Testis (tissue), 3 donors: ENCODE data around the gene COL4A6. TPM values are rescaled to one million over a fixed set of nuclear protein-coding genes. Genes with fewer than 3 reads are reported as not detected.

Source experiments
- DNase-seq: peaks from one replicate; pipeline ENCODE4 v3.0.0-alpha.2; 2019
- H3K27ac ChIP-seq, 2 donors: fragments of 200-600 bp; sonication (generic); one replicate each; pipeline ENCODE4 v1.5.1; 2019
- H3K27me3 ChIP-seq: fragments of 200-600 bp; sonication (generic); one replicate; pipeline ENCODE4 v1.5.1; 2019
- H3K36me3 ChIP-seq: fragments of 200-600 bp; sonication (generic); one replicate; pipeline ENCODE4 v1.5.1; 2017; ENCODE audit warnings: low read depth; ENCODE audit errors: missing control alignments
- H3K4me1 ChIP-seq: fragments of 200-600 bp; sonication (generic); one replicate; pipeline ENCODE4 v1.5.1; 2019
- H3K4me3 ChIP-seq, 2 donors: fragments of 200-600 bp; sonication (generic); one replicate each; pipeline ENCODE4 v1.5.1; 2017 to 2019
- H3K9me3 ChIP-seq: fragments of 200-600 bp; sonication (generic); one replicate; pipeline ENCODE4 v1.5.1; 2017
- POLR2A ChIP-seq: fragments of 450-650 bp; IDR thresholded peaks from one replicate; pipeline ENCODE4 v1.6.1; 2017; ENCODE audit warnings: antibody characterized with exemption, mild to moderate bottlenecking, moderate library complexity
- WGBS, 2 donors: methylation state at CpG; one replicate each; pipeline ENCODE4 v1.1.5; 2018; 5-methylcytosine and 5-hydroxymethylcytosine counted together
- intact Hi-C: fragments of 100-400 bp; cut with DNase I; formaldehyde crosslinking; loops from one replicate; pipeline ENCODE4 v1.15.1; 2023; ENCODE audit warnings: low total_unique reads
- polyA plus RNA-seq: library from polyadenylated mRNA; stranded (reverse); fragments of 350-450 nt; fragmentation: Illumina TruSeq; extraction: RNeasy Lipid Tissue Mini Kit (QIAGEN cat#74804); gene quantifications from one replicate; pipeline ENCODE4 v1.2.3, GENCODE V29; 2014; ENCODE audit warnings: low read depth, low replicate concordance; ENCODE audit not compliant: insufficient read depth
- total RNA-seq, 2 donors: library from RNA; depleted of rRNA; stranded (reverse); fragments of >200 nt; gene quantifications; one replicate each; pipeline ENCODE4 v1.2.3, GENCODE V29; 2016
- TF ChIP-seq, protein P1 (sequence below), 3 experiments: fragments of 450-650 bp in 2 of 3; fragments of 200-600 bp in 1 of 3; sonication (generic) in 1 of 3; IDR thresholded peaks; one replicate each; pipeline ENCODE4 v1.5.1; 2016 to 2019; ENCODE audit warnings: antibody characterized with exemption in 3 of 3, mild to moderate bottlenecking in 2 of 3, moderate library complexity in 1 of 3

The COL4A6 gene
- total and polyA plus RNA-seq, 3 donors from 2014 or later = 2.4 to 4.9 (median 3.5) TPM

DNA sequence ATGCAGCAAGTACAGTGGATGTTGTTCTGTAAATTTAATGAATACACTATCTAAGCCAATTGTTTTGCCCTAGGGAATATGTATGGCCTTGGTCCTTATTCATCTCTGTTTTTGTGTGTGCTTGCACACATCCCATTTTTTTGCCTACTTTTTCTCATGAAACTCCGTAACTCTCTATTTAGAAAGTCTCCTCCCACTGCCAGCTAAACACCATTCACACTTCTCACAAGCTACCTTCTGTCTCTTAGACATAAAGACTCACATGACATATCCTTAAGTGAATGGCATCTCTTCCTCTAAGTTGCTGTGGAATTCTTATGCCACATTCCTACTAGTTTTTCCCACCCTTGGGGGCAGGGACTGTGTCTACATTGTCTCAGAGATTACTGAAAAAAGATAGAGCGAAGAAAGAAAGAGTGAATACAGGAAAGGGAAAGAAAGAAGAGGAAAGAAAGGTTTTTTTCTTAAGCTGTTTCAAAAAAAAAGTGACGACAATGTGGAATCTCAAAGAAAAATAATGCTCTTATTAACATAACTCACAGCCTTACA, 229.1 kb downstream of the COL4A6 start:
- DNase-seq = no peak
- Histone ChIP-seq H3K27ac (no peak overlapping the region), H3K36me3 (no peaks in the 10 kb centered on the region), H3K4me1 (no peaks in the 10 kb centered on the region), H3K4me3 (no peak overlapping the region), H3K9me3 (no peaks in the 10 kb centered on the region), H3K27me3 (no peaks in the 10 kb centered on the region)
- intact Hi-C loops = no loop called here
- 74 to 90% methylated on average over 3 of the region's 3 CpGs for WGBS, 2 donors
- TF ChIP-seq, protein P1, sequence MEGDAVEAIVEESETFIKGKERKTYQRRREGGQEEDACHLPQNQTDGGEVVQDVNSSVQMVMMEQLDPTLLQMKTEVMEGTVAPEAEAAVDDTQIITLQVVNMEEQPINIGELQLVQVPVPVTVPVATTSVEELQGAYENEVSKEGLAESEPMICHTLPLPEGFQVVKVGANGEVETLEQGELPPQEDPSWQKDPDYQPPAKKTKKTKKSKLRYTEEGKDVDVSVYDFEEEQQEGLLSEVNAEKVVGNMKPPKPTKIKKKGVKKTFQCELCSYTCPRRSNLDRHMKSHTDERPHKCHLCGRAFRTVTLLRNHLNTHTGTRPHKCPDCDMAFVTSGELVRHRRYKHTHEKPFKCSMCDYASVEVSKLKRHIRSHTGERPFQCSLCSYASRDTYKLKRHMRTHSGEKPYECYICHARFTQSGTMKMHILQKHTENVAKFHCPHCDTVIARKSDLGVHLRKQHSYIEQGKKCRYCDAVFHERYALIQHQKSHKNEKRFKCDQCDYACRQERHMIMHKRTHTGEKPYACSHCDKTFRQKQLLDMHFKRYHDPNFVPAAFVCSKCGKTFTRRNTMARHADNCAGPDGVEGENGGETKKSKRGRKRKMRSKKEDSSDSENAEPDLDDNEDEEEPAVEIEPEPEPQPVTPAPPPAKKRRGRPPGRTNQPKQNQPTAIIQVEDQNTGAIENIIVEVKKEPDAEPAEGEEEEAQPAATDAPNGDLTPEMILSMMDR (IDR thresholded peaks at IDR 0.05) = no peak
- TF ChIP-seq POLR2A = no peak

DNA sequence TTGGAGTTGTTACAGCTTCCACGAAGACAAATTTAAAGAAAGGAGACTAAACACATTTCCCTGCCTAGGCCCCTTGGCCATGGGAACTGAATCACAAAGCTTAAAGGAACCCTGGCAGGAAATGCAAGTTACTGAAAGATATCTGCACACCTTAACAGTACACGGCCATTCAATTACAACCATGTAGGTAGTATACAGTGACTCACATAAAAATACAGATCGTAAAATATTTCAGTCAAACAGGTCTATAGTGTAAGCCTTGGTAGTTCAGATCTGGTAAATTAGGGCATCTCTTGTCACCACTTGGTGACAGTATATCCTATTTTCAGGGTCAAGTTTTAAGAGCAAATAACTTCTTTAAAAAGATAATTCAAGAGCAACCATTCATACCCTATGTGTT, 234.7 kb downstream of the COL4A6 start:
- no peaks in the 10 kb centered on the region for H3K9me3 ChIP-seq
- no peaks in the 10 kb centered on the region for H3K36me3 ChIP-seq
- 74 to 93% methylated on average over 3 of the region's 3 CpGs for WGBS, 2 donors
- H3K4me3 ChIP-seq = no peak overlapping the region
- H3K27me3 ChIP-seq = no peaks in the 10 kb centered on the region
- no peak for DNase-seq
- peaks cover 6% of the 10 kb centered on the region for H3K4me1 ChIP-seq
- H3K27ac ChIP-seq = no peak overlapping the region
- intact Hi-C loops = no loop called here
- TF ChIP-seq, protein P1 (IDR thresholded peaks at IDR 0.05) = no peak
- TF ChIP-seq POLR2A = no peak

DNA sequence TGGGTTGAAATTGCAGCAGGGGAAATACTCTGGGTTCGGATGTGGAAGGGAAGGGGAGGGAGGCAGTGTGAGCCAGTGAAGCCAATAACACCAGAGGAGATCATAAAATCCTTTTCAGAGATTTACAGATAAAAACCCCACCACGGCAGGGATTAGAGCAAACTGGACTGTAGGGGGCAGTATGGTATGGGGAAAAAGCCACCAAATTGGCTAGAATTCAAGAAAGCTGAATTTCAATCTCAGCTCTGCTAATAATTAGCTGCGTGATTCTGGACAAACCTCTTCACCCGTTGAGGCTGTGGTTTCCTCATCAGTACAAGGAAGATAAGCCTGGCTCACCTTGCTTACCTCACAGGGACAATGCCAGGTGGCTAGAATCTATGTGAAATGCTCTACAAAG, 238.5 kb downstream of the COL4A6 start:
- Histone ChIP-seq H3K4me1 (peaks cover 10% of the 10 kb centered on the region), H3K9me3 (no peaks in the 10 kb centered on the region), H3K27me3 (no peaks in the 10 kb centered on the region), H3K4me3 (no peak overlapping the region), H3K27ac (peak overlapping the region; percentile 50 to 74), H3K36me3 (no peaks in the 10 kb centered on the region)
- 12 to 25% methylated on average over 4 of the region's 4 CpGs for WGBS, 2 donors
- intact Hi-C loops = no loop called here
- peak; percentile 17 for DNase-seq
- TF ChIP-seq, protein P1 (IDR thresholded peaks at IDR 0.05) = peak; percentile 31 to 51 (median 39)
- TF ChIP-seq POLR2A = no peak

DNA sequence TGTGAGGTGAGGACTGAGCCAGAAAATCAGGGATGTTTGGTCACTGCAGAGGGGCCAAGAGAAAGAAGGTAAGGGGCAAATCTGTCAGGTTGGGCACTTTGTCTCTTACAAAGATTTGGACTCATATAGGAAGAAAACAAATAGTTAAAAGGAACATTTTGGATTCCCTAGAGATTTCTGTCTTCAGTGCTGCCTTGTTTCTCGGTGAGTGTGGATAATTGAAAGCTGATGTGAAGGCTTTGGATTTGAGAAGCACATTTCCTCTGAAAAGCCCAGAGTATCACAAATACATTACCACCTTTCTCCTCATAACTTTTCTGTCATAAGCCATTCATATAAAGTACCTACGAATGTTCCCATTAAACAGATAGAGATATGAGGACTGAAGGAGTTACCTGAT, 239.2 kb downstream of the COL4A6 start:
- no peaks in the 10 kb centered on the region for H3K27me3 ChIP-seq
- H3K36me3 ChIP-seq = no peaks in the 10 kb centered on the region
- TF ChIP-seq POLR2A = no peak
- H3K4me1 ChIP-seq = peaks cover 10% of the 10 kb centered on the region
- peak overlapping the region; percentile 50 to 74 for H3K27ac ChIP-seq
- WGBS, 2 donors = 26 to 44% methylated on average over 2 of the region's 2 CpGs
- no peak for DNase-seq
- no peaks in the 10 kb centered on the region for H3K9me3 ChIP-seq
- intact Hi-C loops = no loop called here
- H3K4me3 ChIP-seq = no peak overlapping the region

DNA sequence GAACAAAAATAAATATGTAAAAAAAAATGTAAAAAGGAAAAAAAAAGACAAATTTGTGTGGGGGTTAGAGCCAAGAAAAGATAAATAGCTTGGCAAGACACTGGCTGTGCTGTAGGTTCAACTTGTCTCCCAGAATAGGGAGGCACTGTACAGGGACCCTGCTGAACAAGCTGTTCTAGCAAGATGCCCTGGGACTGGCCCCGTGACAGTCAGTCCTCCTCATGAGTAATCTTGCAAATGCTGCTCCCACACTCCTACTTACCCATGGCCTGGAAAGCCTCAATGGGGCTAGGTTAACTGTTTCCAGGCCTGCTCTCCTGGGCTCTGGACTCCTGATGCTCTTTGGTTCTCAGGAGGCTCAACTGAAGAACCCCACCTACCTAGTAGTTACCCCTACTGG, 239.8 kb downstream of the COL4A6 start:
- H3K9me3 ChIP-seq = no peaks in the 10 kb centered on the region
- 60% methylated on average over 1 of the region's 1 CpG; no CpG with 5 or more reads in 1 of the 2 donors for WGBS, 2 donors
- H3K27ac ChIP-seq = peak overlapping the region; percentile 50 to 74
- no peaks in the 10 kb centered on the region for H3K36me3 ChIP-seq
- peak; percentile 86 for DNase-seq
- intact Hi-C loops = no loop called here
- no peaks in the 10 kb centered on the region for H3K27me3 ChIP-seq
- H3K4me1 ChIP-seq = peaks cover 10% of the 10 kb centered on the region
- TF ChIP-seq, protein P1 (IDR thresholded peaks at IDR 0.05) = no peak
- no peak for TF ChIP-seq POLR2A
- no peak overlapping the region for H3K4me3 ChIP-seq
